K562 (cell line): ENCODE measurements around the gene AHCY. TPM values are rescaled to one million over a fixed set of nuclear protein-coding genes. Genes with fewer than 3 reads are reported as not detected.

Experiments used
- ATAC-seq: fragments of 200-7000 bp; cut with Tn5 transposase; 3 replicates; pipeline ENCODE4 v1.9.1; 2020; ENCODE audit warnings: moderate library complexity
- BruUV-seq: library from RNA; stranded (reverse); fragments of 400-500 nt; replicated peaks from 2 replicates; lab custom pipeline; 2021; lab: Mats Ljungman, UMichigan
- CTCF ChIA-PET: fragments of 300-600 bp; formaldehyde crosslinking; extraction: SDS; loops from one replicate; lab custom pipeline; 2021; ENCODE audit warnings: low intra/inter-chr PET ratio; lab: Yijun Ruan, JAX
- POLR2A ChIA-PET: fragments of 300-600, 350-650 bp; sonication (Branson Sonifier 250); formaldehyde crosslinking; extraction: SDS; loops from one replicate; lab custom pipeline; 2021; ENCODE audit warnings: antibody characterized with exemption, inconsistent platforms; lab: Yijun Ruan, JAX
- DNase-seq, 4 experiments: peaks; one replicate each; pipeline versions ENCODE4 v3.0.0 to v3.0.0-alpha.2; 2011 to 2018; ENCODE audit warnings: low spot score in 3 of 4, mixed read lengths in 3 of 4; ENCODE audit errors: extremely low read depth in 1 of 4
- FAIRE-seq: peaks from 2 replicates; lab custom pipeline; 2011; peaks lifted over from hg19 to GRCh38; lab: Jason Lieb, UNC
- H2AFZ ChIP-seq: 2 replicates; pipeline ENCODE4 v1.6.0; 2011; ENCODE audit warnings: low read depth, low read length, control low read depth, inconsistent platforms
- H3K27ac ChIP-seq: fragments of 200-600 bp; 3 replicates; pipeline ENCODE4 v1.8.0; 2011; ENCODE audit warnings: low read depth, mild to moderate bottlenecking, control low read depth, inconsistent platforms, low read length, moderate library complexity, mixed read lengths; ENCODE audit errors: extremely low read depth
- H3K27me3 ChIP-seq, 2 experiments: fragments of 300-600 bp in 1 of 2; 2 replicates in 1 of 2; 3 replicates in 1 of 2; pipeline versions ENCODE4 v1.6.0 to v1.8.0; 2011; ENCODE audit warnings: inconsistent platforms in 2 of 2, low read length in 2 of 2, mild to moderate bottlenecking in 1 of 2, mixed read lengths in 1 of 2, moderate library complexity in 1 of 2; ENCODE audit not compliant: control insufficient read depth in 2 of 2, insufficient read depth in 2 of 2
- H3K36me3 ChIP-seq: fragments of 300-600 bp; 3 replicates; pipeline ENCODE4 v1.8.0; 2011; ENCODE audit warnings: mild to moderate bottlenecking, low read length, inconsistent platforms; ENCODE audit not compliant: control insufficient read depth, insufficient read depth
- H3K4me1 ChIP-seq, 2 experiments: fragments of 200-600 bp in 1 of 2; replicated peaks in 1 of 2; 2 replicates in 1 of 2; 3 replicates in 1 of 2; pipeline versions ENCODE4 v1.5.1 to v1.8.0; 2011; ENCODE audit warnings: inconsistent platforms in 2 of 2, low read length in 2 of 2, mild to moderate bottlenecking in 1 of 2, mixed read lengths in 1 of 2, moderate library complexity in 1 of 2; ENCODE audit not compliant: control insufficient read depth in 2 of 2, insufficient read depth in 2 of 2
- H3K4me2 ChIP-seq: 2 replicates; pipeline ENCODE4 v1.6.1; 2011; ENCODE audit warnings: low read length, control low read depth, inconsistent platforms, mixed read lengths; ENCODE audit not compliant: insufficient read depth
- H3K4me3 ChIP-seq: fragments of 200-600 bp; sonication (generic), shearing (Covaris generic); 2 replicates; pipeline ENCODE4 v1.5.1; 2016; ENCODE audit warnings: control low read depth, inconsistent platforms
- H3K79me2 ChIP-seq: fragments of 200-600 bp; 3 replicates; pipeline ENCODE4 v1.8.0; 2011; ENCODE audit warnings: low read length, inconsistent platforms; ENCODE audit not compliant: control insufficient read depth, insufficient read depth
- H3K9ac ChIP-seq, 2 experiments: 2 replicates each; pipeline versions ENCODE4 v1.6.0 to v1.6.1; 2011; ENCODE audit warnings: low read depth in 2 of 2, low read length in 2 of 2, control low read depth in 1 of 2, inconsistent platforms in 1 of 2, mild to moderate bottlenecking in 1 of 2, mixed read lengths in 1 of 2; ENCODE audit not compliant: insufficient read depth in 1 of 2
- H3K9me1 ChIP-seq: one replicate; pipeline ENCODE4 v1.6.0; 2011; ENCODE audit warnings: inconsistent platforms, mild to moderate bottlenecking, low read length, moderate library complexity; ENCODE audit not compliant: control insufficient read depth, insufficient read depth
- H3K9me3 ChIP-seq: replicated peaks from 2 replicates; pipeline ENCODE4 v1.5.1; 2011; ENCODE audit warnings: low read depth, low read length, inconsistent platforms; ENCODE audit not compliant: control insufficient read depth, insufficient read depth
- H4K20me1 ChIP-seq: replicated peaks from 2 replicates; pipeline ENCODE4 v1.6.1; 2011; ENCODE audit warnings: low read length, inconsistent platforms, mixed read lengths; ENCODE audit not compliant: control insufficient read depth, insufficient read depth
- GTF3C2 ChIP-seq: IDR thresholded peaks from 3 replicates; pipeline ENCODE4 v1.6.1; 2011; ENCODE audit warnings: borderline replicate concordance, mild to moderate bottlenecking, moderate library complexity; ENCODE audit not compliant: insufficient read length; ENCODE audit errors: extremely low read depth
- PHF21A ChIP-seq: fragments of 450-650 bp; IDR thresholded peaks from 2 replicates; pipeline ENCODE4 v1.6.1; 2017; ENCODE audit warnings: low read depth, borderline replicate concordance
- WGBS: fragments of 100-300 bp; shearing (Covaris generic); methylation state at CpG from one replicate; pipeline ENCODE4 v1.1.6; 2016; ENCODE audit warnings: low coverage, mixed read lengths; ENCODE audit not compliant: insufficient coverage; ENCODE audit errors: missing lambda C conversion rate; 5-methylcytosine and 5-hydroxymethylcytosine counted together
- in situ Hi-C: fragments of 300-500 bp; cut with MboI; formaldehyde crosslinking; loops from 4 replicates; pipeline ENCODE4 v1.15.0; 2018; ENCODE audit warnings: inconsistent platforms, mixed read lengths
- intact Hi-C: fragments of 100-400 bp; cut with micrococcal nuclease; formaldehyde crosslinking; loops from 2 replicates; pipeline ENCODE4 v1.14.2; 2022
- polyA plus RNA-seq, 8 experiments: library from polyadenylated mRNA; depleted of rRNA in 4 of 8; stranded (reverse) in 5 of 8; unstranded in 3 of 8; fragments of >200 nt; fragmentation: Nextera tagmentation in 2 of 8; fragmentation: Illumina TruSeq in 1 of 8; extraction: Ambion mirVana in 2 of 8; extraction: Trizol in 1 of 8; gene quantifications; 2 replicates each; pipeline versions ENCODE4 v1.2.1 to v1.2.3, GENCODE V29; 2011 to 2014; ENCODE audit warnings: inconsistent platforms in 1 of 8, missing spikeins in 1 of 8
- total RNA-seq, 7 experiments: library from RNA; depleted of rRNA in 6 of 7; stranded (reverse); fragments of >200 nt in 6 of 7; fragmentation: Illumina TruSeq in 2 of 7; extraction: Trizol in 2 of 7; gene quantifications; 2 replicates each; pipeline versions ENCODE4 v1.2.1 to v1.2.3, GENCODE V29; 2011 to 2021; ENCODE audit warnings: low replicate concordance in 1 of 7
- TF ChIP-seq, protein P1 (sequence below): fragments of 450-650 bp; formaldehyde crosslinking; IDR thresholded peaks from 2 replicates; pipeline ENCODE4 v1.4.0; 2022; ENCODE audit warnings: missing genetic modification characterization

The AHCY gene
- total and polyA plus RNA-seq, 9 of the 15 experiments (the other 6 are each of a cell fraction or from before 2014, with no cell fraction given) = 82.5 to 269 (median 190) TPM

DNA sequence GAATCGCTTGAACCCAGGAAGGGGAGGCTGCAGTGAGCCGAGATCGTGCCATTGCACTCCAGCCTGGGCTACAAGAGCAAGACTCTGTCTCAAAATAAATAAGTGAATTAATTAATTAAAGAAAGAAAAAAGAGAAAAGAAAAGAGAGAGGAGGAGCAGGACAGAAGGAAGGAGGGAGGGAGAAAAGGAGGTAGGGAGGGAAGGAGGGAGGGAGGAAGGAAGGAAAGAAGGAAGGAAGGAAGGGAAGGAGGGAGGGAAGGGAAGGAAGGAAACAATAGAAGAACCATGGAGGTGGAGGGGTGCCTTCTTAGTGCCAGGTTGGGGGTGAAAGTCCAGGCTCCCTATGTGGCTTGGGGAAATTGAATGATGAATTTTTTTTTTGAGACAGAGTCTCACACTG is 6.5 kb upstream of the AHCY start:
- BruUV-seq = no TSS peak
- no peaks in the 10 kb centered on the region for H4K20me1 ChIP-seq
- FAIRE-seq (no peak), DNase-seq (no peak), ATAC-seq (no peak)
- H3K9me3 ChIP-seq = no peaks in the 10 kb centered on the region
- peaks cover 2 to 20% of the 10 kb centered on the region in 2 experiments; a peak in 4 of 5 replicates for H3K4me1 ChIP-seq
- 70% methylated on average over 1 of the region's 3 CpGs for WGBS
- no peaks in the 10 kb centered on the region for H3K9me1 ChIP-seq
- H3K36me3 ChIP-seq = no peaks in the 10 kb centered on the region
- no peak overlapping the region for H2AFZ ChIP-seq
- TF ChIP-seq, protein P1, sequence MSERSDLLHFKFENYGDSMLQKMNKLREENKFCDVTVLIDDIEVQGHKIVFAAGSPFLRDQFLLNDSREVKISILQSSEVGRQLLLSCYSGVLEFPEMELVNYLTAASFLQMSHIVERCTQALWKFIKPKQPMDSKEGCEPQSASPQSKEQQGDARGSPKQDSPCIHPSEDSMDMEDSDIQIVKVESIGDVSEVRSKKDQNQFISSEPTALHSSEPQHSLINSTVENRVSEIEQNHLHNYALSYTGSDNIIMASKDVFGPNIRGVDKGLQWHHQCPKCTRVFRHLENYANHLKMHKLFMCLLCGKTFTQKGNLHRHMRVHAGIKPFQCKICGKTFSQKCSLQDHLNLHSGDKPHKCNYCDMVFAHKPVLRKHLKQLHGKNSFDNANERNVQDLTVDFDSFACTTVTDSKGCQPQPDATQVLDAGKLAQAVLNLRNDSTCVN (CRISPR knock-in tag) = 0 out of 2 replicates have a peak, but pooled peaks have one; percentile 14
- no peak for TF ChIP-seq GTF3C2
- no peak for TF ChIP-seq PHF21A
- intact Hi-C loops = no loop called here
- H3K27me3 ChIP-seq = no peaks in the 10 kb centered on the region
- no peak overlapping the region for H3K9ac ChIP-seq
- no peaks in the 10 kb centered on the region for H3K79me2 ChIP-seq
- H3K4me2 ChIP-seq = no peak overlapping the region
- no peak overlapping the region for H3K4me3 ChIP-seq
- ChIA-PET POLR2A (no interaction called here), CTCF (no interaction called here)
- in situ Hi-C loops = loop anchor here (10.0 kb wide), 1 partner anchor 395 kb away; the partner anchor contains the start of gene TP53INP2
- H3K27ac ChIP-seq = no peak overlapping the region
